RWPE1 (cell line): ENCODE measurements around the gene CNNM1.

ENCODE experiments used
- CTCF ChIA-PET: fragments of 350-600 bp; sonication (Branson Sonifier 250); formaldehyde crosslinking; extraction: SDS; loops from one replicate; lab custom pipeline; 2021; lab: Yijun Ruan, JAX
- POLR2A ChIA-PET: fragments of 400-600 bp; formaldehyde crosslinking; extraction: SDS; loops from one replicate; lab custom pipeline; 2020; ENCODE audit warnings: antibody characterized with exemption; ENCODE audit not compliant: low non-redundant PET; lab: Yijun Ruan, JAX
- DNase-seq: peaks from one replicate; pipeline ENCODE4 v3.0.0; 2012; ENCODE audit warnings: low spot score
- H3K27ac ChIP-seq: fragments of 450-650 bp; 2 replicates; pipeline ENCODE4 v1.5.1; 2017
- TF ChIP-seq, protein P1 (sequence below): fragments of 450-650 bp; conservative IDR thresholded peaks from 2 replicates; pipeline ENCODE4 v1.5.1; 2017; ENCODE audit warnings: low read depth, mild to moderate bottlenecking

The CNNM1 gene

DNA sequence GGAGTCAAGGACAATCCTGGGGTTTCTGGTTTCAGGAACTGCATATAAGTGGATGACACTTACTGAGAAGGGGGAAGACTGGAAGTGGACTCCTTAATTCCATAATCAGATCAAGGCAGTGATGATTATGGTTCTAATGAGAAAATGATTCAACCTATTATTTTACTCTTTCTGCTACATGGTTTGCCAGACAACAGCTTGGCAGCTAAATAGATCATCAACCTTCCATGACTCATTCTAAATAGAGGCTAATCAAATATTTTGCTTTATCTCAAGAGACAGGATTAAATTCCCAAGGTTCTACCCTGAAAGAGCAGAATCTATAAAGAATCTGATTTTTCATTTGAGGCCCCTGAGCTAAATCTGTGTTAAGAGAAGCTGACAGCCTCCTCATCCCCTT is 46.3 kb downstream of the CNNM1 start:
- ChIA-PET CTCF (interaction anchor here (1.4 kb wide), 1 partner anchor 185 kb away, joined by 3 read pairs; no protein-coding TSS in a partner anchor), POLR2A (no interaction called here)
- no peak for DNase-seq
- TF ChIP-seq, protein P1, sequence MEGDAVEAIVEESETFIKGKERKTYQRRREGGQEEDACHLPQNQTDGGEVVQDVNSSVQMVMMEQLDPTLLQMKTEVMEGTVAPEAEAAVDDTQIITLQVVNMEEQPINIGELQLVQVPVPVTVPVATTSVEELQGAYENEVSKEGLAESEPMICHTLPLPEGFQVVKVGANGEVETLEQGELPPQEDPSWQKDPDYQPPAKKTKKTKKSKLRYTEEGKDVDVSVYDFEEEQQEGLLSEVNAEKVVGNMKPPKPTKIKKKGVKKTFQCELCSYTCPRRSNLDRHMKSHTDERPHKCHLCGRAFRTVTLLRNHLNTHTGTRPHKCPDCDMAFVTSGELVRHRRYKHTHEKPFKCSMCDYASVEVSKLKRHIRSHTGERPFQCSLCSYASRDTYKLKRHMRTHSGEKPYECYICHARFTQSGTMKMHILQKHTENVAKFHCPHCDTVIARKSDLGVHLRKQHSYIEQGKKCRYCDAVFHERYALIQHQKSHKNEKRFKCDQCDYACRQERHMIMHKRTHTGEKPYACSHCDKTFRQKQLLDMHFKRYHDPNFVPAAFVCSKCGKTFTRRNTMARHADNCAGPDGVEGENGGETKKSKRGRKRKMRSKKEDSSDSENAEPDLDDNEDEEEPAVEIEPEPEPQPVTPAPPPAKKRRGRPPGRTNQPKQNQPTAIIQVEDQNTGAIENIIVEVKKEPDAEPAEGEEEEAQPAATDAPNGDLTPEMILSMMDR = no peak
- H3K27ac ChIP-seq = no peak overlapping the region

DNA sequence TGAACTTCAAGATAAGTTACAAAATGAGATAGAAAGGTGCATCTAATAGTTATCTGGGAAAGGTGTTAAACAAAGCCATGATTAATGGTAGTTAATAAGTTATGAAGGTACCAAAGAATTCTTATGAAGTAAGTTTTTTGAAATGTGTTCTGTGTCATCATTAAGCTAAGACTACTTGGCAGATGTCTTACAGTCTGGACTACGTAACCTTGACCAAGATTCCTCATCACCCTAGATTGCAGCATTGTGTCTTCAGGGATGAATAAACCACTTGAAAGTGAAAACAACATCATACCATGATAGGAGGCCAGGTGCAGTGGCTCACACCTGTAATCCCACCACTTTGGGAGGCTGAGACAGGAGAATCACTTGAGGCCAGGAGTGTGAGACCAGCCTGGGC is 53.0 kb downstream of the CNNM1 start:
- POLR2A ChIA-PET = no interaction called here
- no peak overlapping the region for H3K27ac ChIP-seq
- CTCF ChIA-PET = interaction anchor here (1.6 kb wide), 1 partner anchor 10 kb away, joined by 4 read pairs; no protein-coding TSS in a partner anchor
- DNase-seq = no peak
- TF ChIP-seq, protein P1 = no peak

DNA sequence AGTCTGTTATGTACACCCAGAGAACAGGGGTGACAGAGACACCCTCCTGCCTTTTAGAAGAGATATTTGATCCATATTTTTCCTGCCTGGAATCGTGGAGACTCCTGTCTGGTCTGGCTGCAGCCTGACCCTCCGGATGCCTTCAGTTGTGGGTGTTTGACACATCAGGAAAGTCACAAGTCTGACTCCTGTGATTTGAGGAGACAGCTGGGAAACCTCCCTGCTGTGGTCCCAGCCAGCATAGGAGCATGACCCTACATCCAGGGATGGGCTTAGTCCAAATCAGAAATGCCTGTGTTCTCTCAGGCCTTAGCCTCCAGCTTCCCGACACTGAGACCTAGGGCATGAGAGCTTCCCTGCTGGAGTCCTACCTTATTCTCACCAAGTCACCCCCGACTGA is 57.9 kb downstream of the CNNM1 start:
- H3K27ac ChIP-seq = no peak overlapping the region
- CTCF ChIA-PET = no interaction called here
- TF ChIP-seq, protein P1 = no peak
- no peak for DNase-seq
- POLR2A ChIA-PET = interaction anchor here (0.6 kb wide), 1 partner anchor 1148 kb away, joined by 3 read pairs; the partner anchor contains the start of gene HIF1AN

DNA sequence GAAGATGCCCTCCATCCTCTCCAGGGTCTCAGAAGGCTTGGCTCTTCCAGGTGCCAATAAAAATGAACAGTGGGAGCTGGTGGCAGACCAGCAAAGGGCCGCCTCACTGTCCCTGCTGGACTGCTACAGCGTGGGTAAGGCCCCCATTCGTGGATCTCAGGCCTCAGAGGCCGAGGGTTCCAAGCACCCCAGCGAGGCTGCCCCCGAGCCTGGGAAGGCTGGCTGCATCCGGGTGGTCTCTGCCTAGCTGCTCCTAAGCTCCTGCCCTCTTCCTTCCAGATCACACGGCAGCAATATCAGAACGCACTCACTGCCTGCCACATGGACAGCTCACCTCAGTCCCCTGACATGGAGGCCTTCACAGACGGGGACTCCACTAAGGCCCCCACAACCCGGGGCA is 58.4 kb downstream of the CNNM1 start:
- no peak for DNase-seq
- H3K27ac ChIP-seq = no peak overlapping the region
- CTCF ChIA-PET = no interaction called here
- TF ChIP-seq, protein P1 = no peak
- POLR2A ChIA-PET = interaction anchor here (0.6 kb wide), 1 partner anchor 1148 kb away, joined by 3 read pairs; the partner anchor contains the start of gene HIF1AN

DNA sequence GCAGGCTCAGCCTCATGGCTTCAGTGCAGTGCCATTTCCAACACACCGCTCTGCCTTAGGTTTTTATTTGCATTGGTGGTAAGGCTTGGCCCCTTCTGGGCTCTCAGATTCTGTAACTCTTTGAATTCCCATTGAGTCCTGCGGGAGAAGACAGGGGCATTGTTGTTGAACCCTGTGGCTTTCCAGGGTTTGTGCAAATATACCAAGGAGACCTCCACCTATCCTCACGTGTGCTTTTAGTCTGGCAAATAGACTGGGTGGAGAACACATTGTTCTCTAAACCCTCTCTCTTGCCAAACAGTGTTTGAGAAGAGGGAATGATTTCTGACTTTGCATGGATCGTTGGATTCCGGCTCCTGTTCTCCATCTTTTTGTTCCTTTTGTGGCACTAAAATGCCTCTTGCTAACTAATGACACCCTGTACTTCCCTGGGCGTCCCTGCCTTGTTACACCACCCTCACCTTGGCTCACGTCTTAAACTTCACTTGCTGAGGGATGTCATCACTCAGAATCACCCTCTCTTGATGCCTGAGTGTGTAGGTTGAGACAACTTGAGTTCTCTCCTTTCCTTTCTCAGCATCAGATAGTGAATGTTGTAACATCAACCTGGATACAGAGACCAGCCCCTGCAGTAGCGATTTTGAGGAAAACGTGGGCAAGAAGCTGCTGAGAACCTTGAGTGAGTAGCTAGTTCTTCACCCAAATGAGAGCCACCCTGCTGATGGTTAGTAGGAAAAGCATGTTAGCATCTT is 60.7 kb downstream of the CNNM1 start:
- DNase-seq = no peak
- TF ChIP-seq, protein P1 = no peak
- no peak overlapping the region for H3K27ac ChIP-seq
- POLR2A ChIA-PET = no interaction called here
- CTCF ChIA-PET = no interaction called here

DNA sequence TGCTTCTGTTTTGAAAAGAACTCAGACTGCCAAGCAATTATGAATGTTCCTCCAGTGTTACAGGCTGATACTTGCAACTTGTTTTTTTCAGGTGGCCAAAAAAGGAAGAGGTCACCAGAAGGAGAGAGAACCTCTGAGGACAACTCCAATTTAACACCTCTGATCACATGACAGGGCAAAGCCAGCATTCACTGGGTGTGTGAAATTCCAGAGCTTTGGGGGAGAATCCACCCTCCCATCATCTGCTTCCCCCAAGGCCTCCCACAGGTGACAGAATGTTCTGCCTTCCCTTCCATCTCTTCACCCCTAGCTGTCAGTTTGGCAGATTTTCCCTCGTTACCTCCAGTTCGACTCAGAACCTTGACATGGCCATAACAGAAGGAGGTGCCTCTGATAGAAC is 62.2 kb downstream of the CNNM1 start:
- TF ChIP-seq, protein P1 = no peak
- DNase-seq = no peak
- POLR2A ChIA-PET = no interaction called here
- CTCF ChIA-PET = interaction anchor here (0.8 to 1.6 kb wide), 6 partner anchors 9 to 220 kb away, joined by 3 to 6 read pairs (median 4); no protein-coding TSS in a partner anchor
- H3K27ac ChIP-seq = no peak overlapping the region
